Measurements from ENCODE around the gene TPGS1.

Gene TPGS1

DNA sequence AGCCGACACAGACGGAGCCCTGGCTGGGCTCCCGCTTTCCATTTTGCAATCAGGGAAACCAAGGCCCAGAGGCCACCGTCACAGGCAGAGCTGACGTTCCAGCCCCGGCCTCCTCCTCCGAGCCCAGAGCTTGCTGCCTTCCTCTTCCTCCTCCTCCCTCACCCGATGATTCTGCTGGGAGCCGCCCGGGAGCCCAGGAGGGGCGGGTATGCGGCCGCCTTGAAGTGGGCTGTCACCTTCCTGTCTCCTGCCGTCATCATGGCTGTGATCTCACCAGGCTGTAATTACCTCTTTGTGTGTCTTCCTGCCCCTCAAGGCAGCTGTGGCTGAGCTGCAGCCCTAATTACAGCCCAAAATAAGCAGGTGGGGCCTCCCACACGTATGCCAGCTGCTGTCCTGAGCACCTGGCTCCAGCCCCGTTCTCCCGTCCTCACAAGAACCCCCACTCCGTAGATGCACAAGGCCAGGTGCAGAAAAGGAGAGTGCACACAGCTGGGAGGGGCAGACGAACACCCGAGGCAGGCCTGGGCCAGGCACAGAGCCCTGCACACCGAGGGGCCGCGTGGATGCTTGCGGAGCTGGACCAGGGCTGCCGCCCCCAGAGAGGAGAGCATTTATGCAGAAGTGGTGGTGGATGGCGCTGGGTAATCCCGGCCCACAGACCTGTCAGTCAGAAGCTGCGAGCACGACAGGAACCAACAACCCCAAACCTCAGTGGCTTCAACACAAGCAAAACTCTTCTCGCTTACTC is 4.0 kb downstream of the TPGS1 start:
- TF ChIP-seq, protein P1, sequence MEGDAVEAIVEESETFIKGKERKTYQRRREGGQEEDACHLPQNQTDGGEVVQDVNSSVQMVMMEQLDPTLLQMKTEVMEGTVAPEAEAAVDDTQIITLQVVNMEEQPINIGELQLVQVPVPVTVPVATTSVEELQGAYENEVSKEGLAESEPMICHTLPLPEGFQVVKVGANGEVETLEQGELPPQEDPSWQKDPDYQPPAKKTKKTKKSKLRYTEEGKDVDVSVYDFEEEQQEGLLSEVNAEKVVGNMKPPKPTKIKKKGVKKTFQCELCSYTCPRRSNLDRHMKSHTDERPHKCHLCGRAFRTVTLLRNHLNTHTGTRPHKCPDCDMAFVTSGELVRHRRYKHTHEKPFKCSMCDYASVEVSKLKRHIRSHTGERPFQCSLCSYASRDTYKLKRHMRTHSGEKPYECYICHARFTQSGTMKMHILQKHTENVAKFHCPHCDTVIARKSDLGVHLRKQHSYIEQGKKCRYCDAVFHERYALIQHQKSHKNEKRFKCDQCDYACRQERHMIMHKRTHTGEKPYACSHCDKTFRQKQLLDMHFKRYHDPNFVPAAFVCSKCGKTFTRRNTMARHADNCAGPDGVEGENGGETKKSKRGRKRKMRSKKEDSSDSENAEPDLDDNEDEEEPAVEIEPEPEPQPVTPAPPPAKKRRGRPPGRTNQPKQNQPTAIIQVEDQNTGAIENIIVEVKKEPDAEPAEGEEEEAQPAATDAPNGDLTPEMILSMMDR (IDR thresholded peaks at IDR 0.05; ENCODE audit: control extremely low read depth, extremely low read depth, low read depth, missing control alignments): no peak
- POLR2A ChIA-PET: interaction anchor here (0.8 kb wide), 1 partner anchor 20 kb away, joined by 3 read pairs; no protein-coding TSS in a partner anchor
- CTCF ChIA-PET: interaction anchor here (0.7 to 4.0 kb wide), 32 partner anchors 9 to 264 kb away, joined by 3 to 79 read pairs (median 4); partner anchors contain the start of genes C2CD4C, CDC34 and MADCAM1
- peak; percentile 45 for DNase-seq (ENCODE audit: extremely low spot score)

DNA sequence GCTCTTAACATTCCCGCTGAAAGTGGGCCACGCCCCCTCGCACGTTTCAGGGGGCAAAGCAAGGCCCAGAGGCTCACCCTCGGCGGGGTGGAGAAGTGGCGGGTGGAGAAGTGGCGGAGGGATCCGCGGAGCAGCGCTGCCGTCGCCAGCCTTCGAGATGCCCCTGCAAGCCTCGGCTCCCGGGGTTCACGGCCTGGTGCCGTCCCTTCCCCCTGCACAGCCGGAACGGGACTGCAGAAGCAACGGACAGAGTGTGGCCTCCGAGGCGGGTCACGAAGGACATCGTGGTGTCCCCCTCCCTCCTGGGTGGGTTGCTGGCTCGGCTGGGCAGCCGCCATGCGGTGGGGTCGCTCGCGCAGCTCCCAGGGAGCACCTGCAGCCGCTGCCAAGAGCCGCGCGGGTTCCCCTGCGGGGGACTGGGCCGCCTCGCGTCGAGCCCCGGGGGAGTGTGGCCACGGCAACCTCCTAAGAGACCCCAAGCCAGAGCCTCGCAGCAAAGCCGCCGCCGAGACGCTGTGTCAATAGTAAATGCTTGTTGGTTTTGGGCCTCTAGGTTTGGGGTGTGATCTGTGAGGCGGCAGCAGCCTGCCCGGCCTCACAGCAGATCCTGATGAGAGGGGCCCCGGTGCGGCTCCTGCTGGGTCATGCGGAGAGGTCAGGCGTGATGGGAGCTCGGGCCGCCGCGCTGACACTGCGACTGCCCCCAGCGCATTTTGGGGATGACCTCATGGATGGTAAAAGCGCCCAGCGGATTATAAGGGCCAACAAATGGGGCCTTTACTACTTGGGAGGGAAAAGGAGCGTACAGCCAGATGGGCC is 5.5 kb downstream of the TPGS1 start:
- CTCF ChIA-PET: interaction anchor here (4.0 kb wide), 1 partner anchor 18 kb away, joined by 79 read pairs; the partner anchor contains the start of gene CDC34
- DNase-seq (ENCODE audit: extremely low spot score): no peak
- POLR2A ChIA-PET: no interaction called here
- TF ChIP-seq, protein P1 (IDR thresholded peaks at IDR 0.05; ENCODE audit: control extremely low read depth, extremely low read depth, low read depth, missing control alignments): no peak

DNA sequence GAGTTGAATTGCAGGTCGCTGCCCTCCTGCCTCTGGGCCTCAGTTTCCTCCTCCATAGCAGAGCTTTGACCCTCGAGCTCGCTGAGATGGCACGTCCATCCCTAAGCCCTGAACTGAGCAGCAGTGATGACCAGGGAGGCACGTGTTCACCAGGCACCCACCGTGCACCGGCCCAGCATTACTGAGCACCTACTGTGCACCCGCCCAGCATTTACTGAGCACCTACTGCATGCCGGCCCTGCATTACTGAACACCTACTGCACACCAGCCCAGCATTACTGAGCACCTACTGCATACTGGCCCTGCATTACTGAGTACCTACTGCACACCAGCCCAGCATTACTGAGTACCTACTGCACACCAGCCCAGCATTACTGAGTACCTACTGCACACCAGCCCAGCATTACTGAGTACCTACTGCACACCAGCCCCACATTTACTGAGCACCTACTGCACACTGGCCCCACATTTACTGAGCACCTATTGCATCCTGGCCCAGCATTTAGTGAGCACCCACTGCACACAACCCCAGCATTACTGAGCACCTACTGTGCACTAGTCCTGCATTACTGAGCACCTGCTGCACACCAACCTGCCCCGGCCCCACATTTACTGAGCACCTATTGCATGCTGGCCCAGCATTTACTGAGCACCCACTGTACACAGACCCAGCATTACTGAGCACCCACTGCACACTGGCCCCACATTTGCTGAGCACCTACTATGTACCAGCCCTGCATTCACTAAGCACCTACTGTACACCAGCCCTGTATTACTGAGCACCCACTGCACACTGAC is 6.3 kb downstream of the TPGS1 start:
- TF ChIP-seq, protein P1 (IDR thresholded peaks at IDR 0.05; ENCODE audit: control extremely low read depth, extremely low read depth, low read depth, missing control alignments): no peak
- ChIA-PET CTCF (no interaction called here), POLR2A (no interaction called here)
- no peak for DNase-seq (ENCODE audit: extremely low spot score)

DNA sequence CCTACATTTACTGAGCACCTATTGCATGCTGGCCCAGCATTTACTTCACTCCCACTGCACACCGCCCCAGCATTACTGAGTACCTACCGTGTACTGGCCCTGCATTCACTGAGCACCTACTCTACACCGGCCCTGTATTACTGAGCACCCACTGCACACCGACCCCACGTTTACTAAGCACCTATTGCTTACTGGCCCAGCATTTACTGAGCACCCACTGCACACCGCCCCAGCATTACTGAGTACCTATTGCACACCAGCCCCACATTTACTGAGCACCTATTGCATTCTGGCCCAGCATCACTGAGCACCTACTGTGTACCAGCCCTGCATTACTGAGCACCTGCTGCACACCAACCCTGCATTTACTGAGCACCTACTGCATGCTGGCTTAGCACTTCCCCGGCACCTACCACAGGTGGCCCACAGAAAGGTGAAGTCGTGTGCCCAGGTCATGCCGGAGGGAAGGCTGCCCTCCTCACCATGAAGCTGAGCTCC is 6.9 kb downstream of the TPGS1 start:
- no peak for DNase-seq (ENCODE audit: extremely low spot score)
- POLR2A ChIA-PET: no interaction called here
- TF ChIP-seq, protein P1 (IDR thresholded peaks at IDR 0.05; ENCODE audit: control extremely low read depth, extremely low read depth, low read depth, missing control alignments): no peak
- CTCF ChIA-PET: no interaction called here

DNA sequence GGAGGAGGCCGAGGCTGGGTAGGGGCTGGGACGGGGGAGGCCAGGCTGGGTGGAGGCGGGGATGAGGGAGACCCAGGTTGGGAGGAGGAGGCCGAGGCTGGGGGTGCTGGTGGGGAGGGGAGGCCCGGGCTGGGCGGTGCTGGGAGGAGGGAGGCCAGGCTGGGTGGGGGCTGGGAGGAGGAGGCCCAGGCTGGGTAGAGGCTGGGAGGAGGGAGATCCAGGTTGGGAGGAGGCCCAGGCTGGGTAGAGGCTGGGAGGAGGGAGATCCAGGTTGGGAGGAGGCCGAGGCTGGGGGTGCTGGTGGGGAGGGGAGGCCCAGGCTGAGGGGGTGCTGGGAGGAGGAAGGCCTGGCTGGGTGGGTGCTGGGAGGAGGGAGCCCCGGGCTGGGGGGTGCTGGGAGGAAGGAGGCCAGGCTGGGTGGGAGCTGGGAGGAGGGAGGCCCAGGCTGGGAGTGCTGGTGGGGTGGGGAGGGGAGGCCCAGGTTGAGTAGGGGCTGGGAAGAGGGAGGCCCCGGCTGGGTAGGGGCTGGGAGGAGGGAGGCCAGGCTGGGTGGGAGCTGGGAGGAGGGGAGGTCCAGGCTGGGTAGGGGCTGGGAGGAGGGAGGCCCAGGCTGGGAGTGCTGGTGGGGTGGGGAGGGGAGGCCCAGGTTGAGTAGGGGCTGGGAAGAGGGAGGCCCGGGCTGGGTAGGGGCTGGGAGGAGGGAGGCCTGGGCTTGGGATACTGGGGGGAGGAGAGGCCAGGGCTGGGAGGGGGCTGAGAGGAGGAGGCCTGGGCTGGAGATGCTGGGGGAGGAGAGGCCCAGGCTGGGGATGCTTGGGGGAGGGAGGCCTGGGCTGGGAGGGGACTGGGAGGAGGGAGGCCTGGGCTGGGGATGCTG is 10.7 kb downstream of the TPGS1 start:
- TF ChIP-seq, protein P1 (IDR thresholded peaks at IDR 0.05; ENCODE audit: control extremely low read depth, extremely low read depth, low read depth, missing control alignments): no peak
- ChIA-PET POLR2A (no interaction called here), CTCF (no interaction called here)
- no peak for DNase-seq (ENCODE audit: extremely low spot score)
